Chondrocyte (in vitro differentiated cells): ENCODE data around the gene FAM90A26. TPM values are rescaled to one million over a fixed set of nuclear protein-coding genes. Genes with fewer than 3 reads are reported as not detected.
"Not testable (repeated sequence)": the region's sequence is repeated elsewhere in the genome, so short reads cannot be mapped to it uniquely, and the experiment has no call there.

Source experiments
- DNase-seq: peaks from one replicate; pipeline ENCODE4 v3.0.0; 2021; ENCODE audit warnings: mixed read lengths, low spot score
- H3K27ac Mint-ChIP-seq: one replicate; pipeline ENCODE4 v1.8.0; 2021; ENCODE audit warnings: mild to moderate bottlenecking, moderate library complexity, mixed read lengths; ENCODE audit not compliant: unreplicated experiment
- H3K27me3 Mint-ChIP-seq: 2 replicates; pipeline ENCODE4 v1.8.0; 2021; ENCODE audit warnings: low read depth, mixed read lengths
- H3K36me3 Mint-ChIP-seq: 2 replicates; pipeline ENCODE4 v1.8.0; 2021; ENCODE audit warnings: low read depth, mixed read lengths
- H3K4me1 Mint-ChIP-seq: 2 replicates; pipeline ENCODE4 v1.8.0; 2021; ENCODE audit warnings: low read depth, mild to moderate bottlenecking, mixed read lengths
- H3K4me3 Mint-ChIP-seq: one replicate; pipeline ENCODE4 v1.8.0; 2021; ENCODE audit warnings: mild to moderate bottlenecking, moderate library complexity, mixed read lengths; ENCODE audit not compliant: unreplicated experiment
- H3K9me3 Mint-ChIP-seq: 2 replicates; pipeline ENCODE4 v1.8.0; 2021; ENCODE audit warnings: low read depth, mixed read lengths
- total RNA-seq: library from RNA; stranded (reverse); gene quantifications from 3 replicates; pipeline ENCODE4 v1.2.1, GENCODE V29; 2021

The FAM90A26 gene
- total RNA-seq, 1 donor from 2014 or later, result not detected

DNA sequence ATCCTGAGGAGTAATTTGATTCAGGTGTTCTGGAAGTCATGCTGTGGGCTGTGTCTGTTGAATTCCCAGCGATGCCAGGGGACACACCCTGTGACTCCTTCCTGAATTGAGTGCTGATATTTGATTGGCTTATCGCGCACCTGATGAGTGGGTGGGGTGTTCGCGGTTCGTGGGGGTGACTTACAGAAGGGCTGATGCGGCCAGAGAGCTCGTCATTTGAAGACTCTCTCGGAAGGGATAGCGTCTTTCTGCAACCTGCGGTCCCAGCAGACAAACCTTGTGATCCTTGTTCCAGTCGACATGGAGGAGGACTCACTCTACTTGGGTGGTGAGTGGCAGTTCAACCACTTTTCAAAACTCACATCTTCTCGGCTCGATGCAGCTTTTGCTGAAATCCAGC is 54.4 kb downstream of the FAM90A26 start, which contains the start of gene USP17L13:
TSS of gene USP17L13 (plus strand) at position 301 of the 400 bp plus-strand sequence. CDS start at position 301, 0 bp downstream.
- H3K27me3 Mint-ChIP-seq, H3K4me3 Mint-ChIP-seq, H3K9me3 Mint-ChIP-seq, H3K4me1 Mint-ChIP-seq, H3K36me3 Mint-ChIP-seq, DNase-seq, H3K27ac Mint-ChIP-seq: not testable (repeated sequence)

Other genes with a start within 250 kb of the FAM90A26 start
- not detected in 3 replicates for gene USP17L10, start 40.2 kb downstream of the FAM90A26 start, total RNA-seq
- not detected in 3 replicates for gene USP17L11, start 45.0 kb downstream of the FAM90A26 start, total RNA-seq
- not detected in 3 replicates for gene USP17L12, start 49.7 kb downstream of the FAM90A26 start, total RNA-seq
- not detected in 3 replicates for gene USP17L13, start 54.5 kb downstream of the FAM90A26 start, total RNA-seq
- gene USP17L15, start 64.0 kb downstream of the FAM90A26 start, total RNA-seq, result not detected in 3 replicates
- gene USP17L17, start 73.5 kb downstream of the FAM90A26 start, total RNA-seq, result not detected in 3 replicates
- gene USP17L18, start 78.2 kb downstream of the FAM90A26 start, total RNA-seq, result not detected in 3 replicates
- not detected in 3 replicates for gene USP17L19, start 83.0 kb downstream of the FAM90A26 start, total RNA-seq
- gene USP17L20, start 87.7 kb downstream of the FAM90A26 start, total RNA-seq, result not detected in 3 replicates
- gene USP17L21, start 92.5 kb downstream of the FAM90A26 start, total RNA-seq, result not detected in 3 replicates
- not detected in 3 replicates for gene USP17L22, start 97.2 kb downstream of the FAM90A26 start, total RNA-seq
- not detected in 3 replicates for gene USP17L24, start 154.8 kb downstream of the FAM90A26 start, total RNA-seq
- not detected in 3 replicates for gene USP17L25, start 159.5 kb downstream of the FAM90A26 start, total RNA-seq
- not detected in 3 replicates for gene USP17L26, start 164.2 kb downstream of the FAM90A26 start, total RNA-seq
- gene USP17L5, start 169.0 kb downstream of the FAM90A26 start, total RNA-seq, result not detected in 3 replicates
- gene USP17L27, start 173.7 kb downstream of the FAM90A26 start, total RNA-seq, result not detected in 3 replicates
- gene USP17L28, start 178.5 kb downstream of the FAM90A26 start, total RNA-seq, result not detected in 3 replicates
- not detected in 3 replicates for gene USP17L29, start 183.2 kb downstream of the FAM90A26 start, total RNA-seq
- not detected in 3 replicates for gene USP17L30, start 192.7 kb downstream of the FAM90A26 start, total RNA-seq